HuH-7.5 (cell line): ENCODE data around the gene SVOP.

Source experiments
- DNase-seq: peaks from one replicate; pipeline ENCODE4 v3.0.0; 2011; ENCODE audit warnings: low spot score

SVOP gene

GRCh38 chr12:108973629-108974152 lies 47.2 kb downstream of the SVOP start:
- no peak for DNase-seq

GRCh38 chr12:108972358-108972757 lies 48.5 kb downstream of the SVOP start:
- DNase-seq, result no peak

- no peak for DNase-seq
Observed at GRCh38 chr12:108969622-108970021, 51.2 kb downstream of the SVOP start.

- peak; percentile 29 for DNase-seq
Observed at GRCh38 chr12:108967869-108968540, 52.9 kb downstream of the SVOP start.

GRCh38 chr12:108966378-108967151 lies 54.3 kb downstream of the SVOP start:
- no peak for DNase-seq

GRCh38 chr12:108965886-108966285 lies 55.0 kb downstream of the SVOP start:
- DNase-seq, result no peak

GRCh38 chr12:108964371-108965352 lies 56.2 kb downstream of the SVOP start:
- no peak for DNase-seq

- no peak for DNase-seq
Observed at GRCh38 chr12:108962256-108962655, 58.6 kb downstream of the SVOP start.

GRCh38 chr12:108959748-108960655 lies 60.9 kb downstream of the SVOP start:
- DNase-seq, result no peak

- DNase-seq, result no peak
Observed at GRCh38 chr12:108955225-108955835, 65.5 kb downstream of the SVOP start.

- peak; percentile 36 for DNase-seq
Observed at GRCh38 chr12:108950991-108951739, 69.7 kb downstream of the SVOP start.

GRCh38 chr12:108949976-108950375 lies 70.9 kb downstream of the SVOP start:
- DNase-seq, result no peak

- DNase-seq, result no peak
Observed at GRCh38 chr12:108948367-108948766, 72.5 kb downstream of the SVOP start.

GRCh38 chr12:108947097-108947496 lies 73.8 kb downstream of the SVOP start:
- DNase-seq, result no peak

GRCh38 chr12:108940138-108940537 lies 80.7 kb downstream of the SVOP start:
- DNase-seq, result no peak

- DNase-seq, result no peak
Observed at GRCh38 chr12:108939594-108939993, 81.3 kb downstream of the SVOP start.

GRCh38 chr12:108938247-108938924 lies 82.5 kb downstream of the SVOP start:
- no peak for DNase-seq

- no peak for DNase-seq
Observed at GRCh38 chr12:108935159-108935763, 85.6 kb downstream of the SVOP start.

- DNase-seq, result no peak
Observed at GRCh38 chr12:108933949-108934348, 86.9 kb downstream of the SVOP start.
